Activated T-cell treated with anti-CD3 and anti-CD28 coated beads for 24 hours (primary cell): ENCODE data around the gene UGT1A1.

Source experiments
- DNase-seq: peaks from one replicate; pipeline ENCODE4 v3.0.0-alpha.2; 2020; ENCODE audit warnings: low read depth

The UGT1A1 gene

DNA sequence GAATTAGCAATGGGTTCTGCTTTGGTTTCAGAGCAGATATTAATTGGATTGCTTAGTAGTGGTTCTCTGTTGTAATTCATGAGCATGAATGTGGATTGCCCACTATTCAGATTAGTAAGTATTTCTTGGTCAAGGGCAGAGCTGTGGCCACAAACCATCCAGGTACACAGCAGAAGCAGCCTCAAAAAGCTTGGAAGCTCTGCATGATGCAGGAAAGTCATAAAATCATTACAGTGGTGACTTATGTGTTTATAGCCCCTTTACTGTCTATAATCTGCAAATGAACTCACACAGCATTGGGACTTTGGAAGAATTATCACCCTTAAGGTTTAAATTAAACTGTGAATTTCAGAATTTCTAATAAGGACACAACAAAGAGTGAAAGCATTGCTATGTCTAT, 1.9 kb upstream of the UGT1A1 start:
- no peak for DNase-seq

DNA sequence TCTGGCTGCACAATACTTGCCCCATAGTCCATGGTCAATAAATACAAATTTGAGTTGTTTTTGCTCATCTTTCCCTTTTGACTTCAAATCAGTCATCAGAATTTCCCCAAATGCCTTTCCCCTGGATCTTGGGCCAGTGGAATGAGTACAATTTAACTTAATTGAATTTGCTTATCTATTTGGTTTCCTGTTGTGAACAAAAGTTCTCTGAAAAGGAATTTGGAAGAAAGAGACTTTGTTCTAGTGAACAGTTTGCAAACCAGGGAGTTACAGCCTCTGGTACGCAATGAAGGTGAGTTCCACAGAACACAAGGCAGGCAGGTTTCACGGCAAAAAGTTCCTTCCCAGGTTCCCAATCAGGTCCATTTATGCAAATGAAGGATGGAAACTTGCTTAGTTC, 1.2 kb upstream of the UGT1A1 start:
- DNase-seq = no peak

DNA sequence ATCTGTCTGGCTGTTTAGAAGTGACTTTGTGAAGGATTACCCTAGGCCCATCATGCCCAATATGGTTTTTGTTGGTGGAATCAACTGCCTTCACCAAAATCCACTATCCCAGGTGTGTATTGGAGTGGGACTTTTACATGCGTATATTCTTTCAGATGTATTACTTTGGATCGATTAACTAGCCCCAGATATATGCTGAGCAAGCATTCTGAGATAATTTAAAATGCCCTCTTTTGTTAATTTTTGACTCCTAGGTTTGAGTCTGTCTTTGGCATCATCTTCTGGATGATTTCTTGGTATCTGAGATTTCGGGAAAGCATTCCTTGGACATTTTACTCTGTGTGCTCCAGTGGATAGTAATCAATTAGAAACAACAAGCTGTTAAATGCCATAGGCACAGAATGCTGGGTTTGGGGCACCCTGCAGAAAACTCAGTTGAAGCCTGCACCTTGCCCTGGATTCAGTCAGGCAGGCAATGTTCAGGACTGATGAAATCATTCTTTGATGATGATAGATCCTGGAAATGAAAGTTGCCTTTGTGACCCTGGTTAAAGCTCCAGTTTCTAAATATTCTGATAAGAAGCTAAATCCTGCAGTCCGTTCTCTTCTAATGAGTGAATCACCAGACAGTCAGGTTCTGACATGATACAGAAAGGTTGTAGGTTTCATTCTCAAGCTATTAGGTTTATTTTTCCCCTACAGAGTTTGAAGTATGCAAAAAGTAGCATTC, 1.1 kb downstream of the UGT1A1 start:
- DNase-seq = no peak

DNA sequence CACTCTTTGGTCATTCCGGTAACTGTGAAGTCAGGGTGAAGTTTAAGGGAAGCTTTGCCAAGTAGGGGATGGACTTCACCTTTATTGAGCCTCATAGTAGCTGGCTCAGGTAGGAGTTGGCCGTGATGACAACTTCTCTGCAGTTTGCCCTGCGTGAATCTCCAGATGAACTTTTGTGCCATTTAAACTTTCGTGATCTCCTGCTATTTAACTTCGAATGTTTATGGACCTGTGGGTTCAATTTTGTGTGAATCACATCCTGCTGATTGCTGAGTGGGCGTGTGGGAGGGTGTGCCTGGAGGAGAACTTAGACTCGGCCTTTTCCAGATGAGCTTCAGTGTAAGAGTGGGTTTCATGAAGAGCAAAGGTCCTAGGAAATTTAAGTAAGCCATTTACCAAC, 4.2 kb downstream of the UGT1A1 start:
- no peak for DNase-seq

DNA sequence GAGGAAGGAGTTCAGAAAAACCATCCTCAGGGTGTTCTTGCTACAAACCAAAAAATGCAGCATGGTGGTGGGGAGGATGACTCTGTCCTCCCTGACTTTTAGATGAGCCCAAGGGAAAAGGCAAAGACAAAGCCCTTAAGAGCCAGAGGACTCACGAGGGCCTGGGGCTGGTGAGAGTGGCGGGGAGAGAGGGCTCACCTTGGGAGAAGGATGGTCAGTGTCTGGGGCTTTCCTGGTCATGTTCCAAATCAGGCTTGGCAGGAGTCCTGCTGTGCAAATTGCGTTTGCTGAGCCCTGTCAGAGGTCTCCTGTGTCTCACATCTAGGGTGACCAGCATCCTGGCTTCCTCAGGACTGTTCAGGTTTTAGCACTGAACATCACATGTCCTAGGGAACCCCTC, 4.7 kb downstream of the UGT1A1 start:
- no peak for DNase-seq

DNA sequence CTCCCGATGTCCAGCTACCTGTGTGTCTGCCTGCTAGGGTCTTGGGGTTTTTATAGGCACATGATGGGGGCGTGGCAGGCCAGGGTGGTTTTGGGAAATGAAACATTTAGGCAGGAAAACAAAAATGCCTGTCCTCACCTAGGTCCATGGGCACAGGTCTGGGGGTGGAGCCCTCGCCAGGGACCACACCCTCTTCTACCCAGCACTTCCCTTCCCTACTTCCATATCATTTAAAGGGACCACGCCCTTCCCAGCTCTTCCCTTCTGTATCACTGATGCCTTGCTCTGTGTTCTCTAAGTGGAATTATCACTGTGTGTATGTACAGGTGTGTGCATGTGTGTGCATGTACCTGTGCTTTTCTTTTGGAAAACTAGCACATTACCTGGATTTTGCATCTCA, 6.3 kb downstream of the UGT1A1 start:
- no peak for DNase-seq

DNA sequence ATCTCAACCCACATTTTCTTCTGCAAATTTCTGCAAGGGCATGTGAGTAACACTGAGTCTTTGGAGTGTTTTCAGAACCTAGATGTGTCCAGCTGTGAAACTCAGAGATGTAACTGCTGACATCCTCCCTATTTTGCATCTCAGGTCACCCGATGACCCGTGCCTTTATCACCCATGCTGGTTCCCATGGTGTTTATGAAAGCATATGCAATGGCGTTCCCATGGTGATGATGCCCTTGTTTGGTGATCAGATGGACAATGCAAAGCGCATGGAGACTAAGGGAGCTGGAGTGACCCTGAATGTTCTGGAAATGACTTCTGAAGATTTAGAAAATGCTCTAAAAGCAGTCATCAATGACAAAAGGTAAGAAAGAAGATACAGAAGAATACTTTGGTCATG, 8.0 kb downstream of the UGT1A1 start:
- no peak for DNase-seq

GRCh38 chr2:233769260-233769659, 9.2 kb downstream of the UGT1A1 start:
- no peak for DNase-seq

DNA sequence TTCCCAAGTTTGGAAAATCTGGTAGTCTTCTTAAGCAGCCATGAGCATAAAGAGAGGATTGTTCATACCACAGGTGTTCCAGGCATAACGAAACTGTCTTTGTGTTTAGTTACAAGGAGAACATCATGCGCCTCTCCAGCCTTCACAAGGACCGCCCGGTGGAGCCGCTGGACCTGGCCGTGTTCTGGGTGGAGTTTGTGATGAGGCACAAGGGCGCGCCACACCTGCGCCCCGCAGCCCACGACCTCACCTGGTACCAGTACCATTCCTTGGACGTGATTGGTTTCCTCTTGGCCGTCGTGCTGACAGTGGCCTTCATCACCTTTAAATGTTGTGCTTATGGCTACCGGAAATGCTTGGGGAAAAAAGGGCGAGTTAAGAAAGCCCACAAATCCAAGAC, 12.1 kb downstream of the UGT1A1 start:
- no peak for DNase-seq

GRCh38 chr2:233772583-233772982, 12.5 kb downstream of the UGT1A1 start:
- no peak for DNase-seq

DNA sequence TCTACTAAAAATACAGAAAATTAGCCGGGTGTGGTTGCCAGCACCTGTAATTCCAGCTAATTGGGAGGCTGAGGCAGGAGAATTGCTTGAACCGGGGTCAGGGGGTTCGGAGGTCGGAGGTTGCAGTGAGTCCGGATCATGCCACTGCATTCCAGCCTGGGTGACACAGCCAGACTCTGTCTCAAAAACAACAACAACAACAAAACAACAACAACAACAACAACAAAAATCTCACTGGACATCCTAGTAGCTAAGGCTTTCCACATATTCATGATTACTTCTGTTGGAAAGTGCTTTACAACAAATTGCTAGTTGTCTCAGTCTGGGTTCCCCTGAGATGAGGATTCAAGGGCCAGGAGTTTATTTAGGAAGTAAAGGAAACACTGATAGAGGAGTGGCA, 13.8 kb downstream of the UGT1A1 start:
- DNase-seq = no peak

GRCh38 chr2:233775414-233775813, 15.3 kb downstream of the UGT1A1 start:
- no peak for DNase-seq

DNA sequence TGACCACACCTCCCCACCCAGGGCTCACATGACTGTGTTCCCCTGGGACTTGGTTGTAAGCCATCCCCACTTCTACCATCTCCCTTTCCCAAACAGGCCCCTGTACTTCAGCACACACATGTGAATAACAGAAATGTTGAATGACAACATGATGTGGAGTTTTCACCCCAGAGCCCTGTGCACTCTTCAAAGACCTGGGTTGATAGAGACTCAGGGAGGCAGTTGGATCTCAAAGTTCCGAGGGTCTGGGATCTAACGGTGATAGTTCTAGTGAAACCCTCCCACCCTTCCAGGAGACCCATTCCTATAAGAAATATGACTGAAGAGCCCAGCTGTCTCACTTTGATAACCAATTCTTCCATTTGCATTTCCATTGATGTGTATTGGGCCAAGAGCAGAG, 18.0 kb downstream of the UGT1A1 start, which contains the start of gene MROH2A:
Gene MROH2A (plus strand): TSS at position 301 of the 400 bp plus-strand sequence. CDS start 1,029 bp downstream, outside the sequence.
- DNase-seq = no peak

DNA sequence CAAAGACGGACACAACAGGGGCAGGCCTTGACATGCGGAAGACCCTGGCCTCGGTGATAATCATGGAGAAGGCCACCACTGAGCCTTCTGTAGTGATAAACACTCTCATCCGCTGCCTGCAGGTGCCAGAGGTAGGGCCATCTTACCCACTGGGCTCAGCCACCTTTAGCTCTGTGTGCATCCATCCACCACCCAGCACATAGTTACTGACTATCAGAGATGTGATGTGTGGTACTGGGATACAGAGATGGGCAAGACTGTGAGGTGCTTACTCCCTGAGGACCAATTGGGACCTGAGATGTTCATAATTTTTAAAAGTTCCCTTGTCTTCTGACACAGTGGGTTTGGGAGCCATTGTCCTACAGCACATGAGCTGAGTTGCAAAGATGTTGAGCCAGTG, 19.7 kb downstream of the UGT1A1 start:
- DNase-seq = no peak

GRCh38 chr2:233780771-233781170, 20.7 kb downstream of the UGT1A1 start:
- DNase-seq = no peak

- no peak for DNase-seq
Measured at GRCh38 chr2:233789554-233789953, 29.5 kb downstream of the UGT1A1 start.

GRCh38 chr2:233791151-233791882, 31.2 kb downstream of the UGT1A1 start:
- DNase-seq = no peak

GRCh38 chr2:233791883-233792329, 31.8 kb downstream of the UGT1A1 start:
- no peak for DNase-seq

DNA sequence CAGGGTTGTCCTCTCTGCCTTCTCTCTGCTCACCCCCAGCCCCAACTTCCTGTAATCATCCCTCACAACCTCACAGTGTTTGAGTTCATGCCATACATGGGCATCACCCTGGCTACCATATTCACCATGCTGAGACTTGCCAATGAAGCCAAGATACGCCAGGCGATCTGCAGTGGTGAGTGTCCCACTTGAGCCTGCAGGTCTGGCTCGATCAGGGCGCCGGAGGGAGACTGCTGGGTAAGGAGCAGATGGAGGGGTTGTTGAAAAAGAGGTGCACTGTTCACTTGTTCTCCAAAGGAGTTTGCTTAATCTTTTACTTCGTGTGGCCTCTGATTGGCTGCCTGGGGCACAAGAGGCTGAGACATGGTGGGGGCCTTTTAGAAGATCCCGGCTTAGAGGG, 32.6 kb downstream of the UGT1A1 start:
- no peak for DNase-seq

DNA sequence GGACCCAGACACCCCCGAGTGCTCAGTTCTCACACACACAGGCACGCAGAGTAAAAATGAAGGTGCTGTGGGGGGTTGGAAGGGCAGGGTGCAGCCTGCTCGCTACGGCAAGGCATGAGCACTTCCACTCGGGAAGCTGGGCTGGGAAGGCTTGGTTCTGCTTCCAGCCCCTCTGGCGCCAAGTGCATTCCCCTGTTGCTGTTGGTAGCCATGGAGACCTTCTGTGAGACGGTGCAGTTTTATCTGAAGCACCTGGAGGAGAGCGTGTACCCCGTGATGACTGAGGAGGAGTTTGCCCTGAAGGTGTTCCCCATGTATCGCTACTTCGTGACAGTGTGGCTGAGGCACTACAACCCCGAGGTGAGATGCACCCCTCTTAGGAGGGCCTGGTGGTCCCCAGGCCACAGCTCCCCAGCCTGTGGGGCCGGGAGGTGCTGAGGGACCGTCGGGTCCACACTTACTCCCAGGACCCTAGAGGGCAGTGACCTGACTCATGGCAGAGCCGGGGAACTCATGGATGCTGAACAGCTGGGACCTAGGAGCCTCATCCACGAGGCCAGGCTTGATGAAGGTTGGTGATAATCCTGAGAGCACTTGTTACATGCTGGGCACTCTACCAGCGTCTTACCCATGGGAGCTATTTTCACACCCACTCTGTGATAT, 33.5 kb downstream of the UGT1A1 start:
- no peak for DNase-seq

GRCh38 chr2:233794128-233794658, 34.1 kb downstream of the UGT1A1 start:
- DNase-seq = no peak

- no peak for DNase-seq
Measured at GRCh38 chr2:233795735-233796171, 35.7 kb downstream of the UGT1A1 start.

DNA sequence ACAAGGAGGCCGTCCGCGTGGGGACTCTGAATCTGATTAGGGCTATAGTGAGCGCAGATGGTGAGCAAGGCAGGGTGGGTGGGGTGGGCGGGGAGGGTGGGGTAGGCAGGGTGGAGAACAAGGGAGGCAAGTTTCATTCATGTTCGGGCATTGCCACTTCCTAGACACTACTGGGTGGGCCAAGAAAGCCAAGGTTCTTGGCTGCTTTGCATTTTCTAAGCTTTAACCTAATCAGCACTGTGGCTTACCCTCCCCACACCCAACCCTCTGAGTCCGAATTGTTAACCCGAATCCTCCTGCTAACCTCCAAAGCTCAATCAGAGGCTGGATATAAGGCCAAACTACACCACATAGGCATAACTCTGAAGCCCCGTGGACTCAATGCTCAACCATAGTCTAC, 36.2 kb downstream of the UGT1A1 start:
- DNase-seq = no peak
